GM19025 (cell line): ENCODE results near the gene NEK4.
"Not testable (repeated sequence)": the region's sequence is repeated elsewhere in the genome, so short reads cannot be mapped to it uniquely, and the experiment has no call there.

ENCODE experiments used
- ATAC-seq: cut with Tn5 transposase; IDR thresholded peaks from one replicate; pipeline ENCODE4 v1.9.1; 2021; ENCODE audit warnings: mild to moderate bottlenecking, low read depth, moderate library complexity; ENCODE audit not compliant: unreplicated experiment

NEK4 gene

GRCh38 chr3:52679811-52680210, 90.9 kb downstream of the NEK4 start:
- no peak for ATAC-seq

GRCh38 chr3:52679199-52679538, 91.6 kb downstream of the NEK4 start:
- ATAC-seq = no peak

- ATAC-seq = no peak
These were observed 92.2 kb downstream of the NEK4 start for GRCh38 chr3:52678265-52679198.

GRCh38 chr3:52676201-52676600, 94.5 kb downstream of the NEK4 start:
- not testable (repeated sequence) for ATAC-seq

- no peak for ATAC-seq
These were observed 99.1 kb downstream of the NEK4 start for GRCh38 chr3:52671676-52672075.

GRCh38 chr3:52670621-52671521, 99.9 kb downstream of the NEK4 start:
- ATAC-seq = no peak

GRCh38 chr3:52663098-52663497, 107.6 kb downstream of the NEK4 start:
- no peak for ATAC-seq

- no peak for ATAC-seq
These were observed 110.7 kb downstream of the NEK4 start for GRCh38 chr3:52660046-52660445.
